GM12878 (cell line): ENCODE data around the gene ZNF860. TPM values are rescaled to one million over a fixed set of nuclear protein-coding genes. Genes with fewer than 3 reads are reported as not detected.

Experiments
- ATAC-seq: fragments of 200-7000 bp; cut with Tn5 transposase; 3 replicates; pipeline ENCODE4 v1.9.1; 2020; ENCODE audit warnings: mild to moderate bottlenecking, moderate library complexity
- BruUV-seq: library from RNA; stranded (reverse); fragments of 400-500 nt; replicated peaks from 2 replicates; lab custom pipeline; 2021; lab: Mats Ljungman, UMichigan
- CTCF ChIA-PET: fragments of 300-600 bp; sonication (Branson Sonifier 250); formaldehyde crosslinking; extraction: SDS; loops from one replicate; lab custom pipeline; 2021; ENCODE audit warnings: inconsistent platforms; lab: Yijun Ruan, JAX
- POLR2A ChIA-PET: fragments of 350-600 bp; formaldehyde crosslinking; extraction: SDS; loops from one replicate; lab custom pipeline; 2021; ENCODE audit warnings: inconsistent platforms; lab: Charles Lee
- RAD21 ChIA-PET: fragments of 300-600 bp; sonication (Branson Sonifier 250); formaldehyde crosslinking; loops from one replicate; lab custom pipeline; 2023; ENCODE audit warnings: antibody characterized with exemption; ENCODE audit not compliant: unreplicated experiment; lab: Charles Lee
- SMC1A ChIA-PET: fragments of 300-600 bp; sonication (Branson Sonifier 250); formaldehyde crosslinking; loops from one replicate; lab custom pipeline; 2023; ENCODE audit not compliant: unreplicated experiment, uncharacterized antibody; lab: Charles Lee
- DNase-seq: peaks from one replicate; pipeline ENCODE4 v3.0.0-alpha.2; 2011; ENCODE audit warnings: low read depth, low spot score
- FAIRE-seq: peaks from 3 replicates; lab custom pipeline; 2011; peaks lifted over from hg19 to GRCh38; lab: Jason Lieb, UNC
- H2AFZ ChIP-seq: 2 replicates; pipeline ENCODE4 v1.6.0; 2011; ENCODE audit warnings: low read depth, low read length, control low read depth; ENCODE audit not compliant: control insufficient read depth
- H3K27ac ChIP-seq: 2 replicates; pipeline ENCODE4 v1.5.1; 2011; ENCODE audit warnings: control low read depth; ENCODE audit not compliant: control insufficient read depth, insufficient read depth
- H3K27me3 ChIP-seq, 2 experiments: replicated peaks in 1 of 2; 2 replicates each; pipeline versions ENCODE4 v1.6.0 to v1.6.1; 2011; ENCODE audit warnings: low read length in 1 of 2; ENCODE audit not compliant: control insufficient read depth in 2 of 2, insufficient read depth in 2 of 2
- H3K36me3 ChIP-seq, 2 experiments: 2 replicates each; pipeline ENCODE4 v1.5.1; 2011; ENCODE audit warnings: low read length in 1 of 2; ENCODE audit not compliant: control insufficient read depth in 2 of 2, insufficient read depth in 2 of 2
- H3K4me1 ChIP-seq: 2 replicates; pipeline ENCODE4 v1.6.1; 2011; ENCODE audit warnings: mild to moderate bottlenecking, low read length, moderate library complexity, mixed read lengths; ENCODE audit not compliant: control insufficient read depth, insufficient read depth
- H3K4me2 ChIP-seq: 2 replicates; pipeline ENCODE4 v1.6.0; 2011; ENCODE audit warnings: control low read depth; ENCODE audit not compliant: control insufficient read depth, insufficient read depth
- H3K4me3 ChIP-seq: fragments of 200-600 bp; sonication (generic); 2 replicates; pipeline ENCODE4 v1.5.1; 2016
- H3K79me2 ChIP-seq: 2 replicates; pipeline ENCODE4 v1.6.0; 2011; ENCODE audit warnings: low read length; ENCODE audit not compliant: control insufficient read depth, insufficient read depth
- H3K9ac ChIP-seq: 2 replicates; pipeline ENCODE4 v1.8.0; 2011; ENCODE audit warnings: low read length, control low read depth, mixed read lengths; ENCODE audit not compliant: control insufficient read depth, insufficient read depth
- H3K9me3 ChIP-seq: replicated peaks from 3 replicates; pipeline ENCODE4 v1.5.1; 2011; ENCODE audit warnings: mild to moderate bottlenecking, low read length; ENCODE audit not compliant: control insufficient read depth, insufficient read depth
- H4K20me1 ChIP-seq: 2 replicates; pipeline ENCODE4 v1.6.0; 2011; ENCODE audit not compliant: control insufficient read depth, insufficient read depth
- BCL11A ChIP-seq: IDR thresholded peaks from 2 replicates; pipeline ENCODE4 v1.6.1; 2011; ENCODE audit warnings: low read depth, low read length
- BMI1 ChIP-seq: fragments of 450-650 bp; IDR thresholded peaks from 2 replicates; pipeline ENCODE4 v1.6.1; 2016; ENCODE audit warnings: mild to moderate bottlenecking, moderate library complexity, borderline replicate concordance
- CBX5 ChIP-seq: sonication (generic); IDR thresholded peaks from 2 replicates; pipeline ENCODE4 v1.6.1; 2016; ENCODE audit warnings: low read depth, moderate library complexity, mild to moderate bottlenecking, inconsistent platforms
- DPF2 ChIP-seq: fragments of 450-650 bp; IDR thresholded peaks from 2 replicates; pipeline ENCODE4 v1.6.1; 2017; ENCODE audit warnings: mild to moderate bottlenecking
- EP300 ChIP-seq, 2 experiments: fragments of 150-350 bp in 1 of 2; IDR thresholded peaks; 2 replicates each; pipeline ENCODE4 v1.6.1; 2011 to 2012; ENCODE audit warnings: low read depth in 2 of 2, low read length in 2 of 2, borderline replicate concordance in 1 of 2, improper control_type of control experiment in 1 of 2, inconsistent platforms in 1 of 2; ENCODE audit not compliant: control insufficient read depth in 1 of 2
- MEF2A ChIP-seq: IDR thresholded peaks from 2 replicates; pipeline ENCODE4 v1.6.1; 2011; ENCODE audit warnings: low read depth, mild to moderate bottlenecking, low read length, moderate library complexity; ENCODE audit not compliant: insufficient read depth
- MYB ChIP-seq: fragments of 150-350 bp; IDR thresholded peaks from 2 replicates; pipeline ENCODE4 v1.6.1; 2014; ENCODE audit warnings: mild to moderate bottlenecking, low read depth, low read length, borderline replicate concordance
- SPI1 ChIP-seq: IDR thresholded peaks from 2 replicates; pipeline ENCODE4 v1.6.1; 2011; ENCODE audit warnings: low read depth, mild to moderate bottlenecking, low read length, moderate library complexity, borderline replicate concordance; ENCODE audit not compliant: insufficient read depth
- TCF12 ChIP-seq: IDR thresholded peaks from 2 replicates; pipeline ENCODE4 v1.6.1; 2011; ENCODE audit warnings: low read depth, mild to moderate bottlenecking, low read length
- WRNIP1 ChIP-seq: IDR thresholded peaks from 2 replicates; pipeline ENCODE4 v1.6.1; 2011; ENCODE audit warnings: low read depth, low read length, improper control_type of control experiment, borderline replicate concordance
- ZNF207 ChIP-seq: fragments of 450-650 bp; IDR thresholded peaks from 2 replicates; pipeline ENCODE4 v1.6.1; 2014; ENCODE audit warnings: antibody characterized with exemption, mild to moderate bottlenecking, borderline replicate concordance
- WGBS: methylation state at CpG from one replicate; pipeline ENCODE4 v1.1.6; 2016; ENCODE audit warnings: low lambda C conversion rate; ENCODE audit not compliant: insufficient replicate concordance, insufficient coverage; ENCODE audit errors: missing lambda C conversion rate; 5-methylcytosine and 5-hydroxymethylcytosine counted together
- in situ Hi-C: fragments of 300-500 bp; cut with MboI; formaldehyde crosslinking; loops from 9 replicates; pipeline ENCODE4 v1.14.3; 2018; ENCODE audit warnings: mixed read lengths
- intact Hi-C: fragments of 100-400 bp; cut with micrococcal nuclease; formaldehyde crosslinking; loops from one replicate; pipeline ENCODE4 v1.14.2; 2022; ENCODE audit not compliant: unreplicated experiment
- polyA plus RNA-seq, 11 experiments: library from polyadenylated mRNA; depleted of rRNA in 4 of 11; unstranded in 6 of 11; stranded (reverse) in 5 of 11; fragments of >200 nt; fragmentation: Nextera tagmentation in 4 of 11; fragmentation: Illumina TruSeq in 1 of 11; extraction: Ambion mirVana in 4 of 11; extraction: Trizol in 1 of 11; gene quantifications; 1 replicate in 1 of 11; 2 replicates in 10 of 11; pipeline versions ENCODE4 v1.2.1 to v1.2.3, GENCODE V29; 2011 to 2016; ENCODE audit warnings: inconsistent platforms in 2 of 11, missing spikeins in 2 of 11, low read depth in 1 of 11
- total RNA-seq, 4 experiments: library from RNA; depleted of rRNA in 3 of 4; stranded (reverse); fragments of >200 nt in 3 of 4; fragmentation: Illumina TruSeq in 1 of 4; extraction: Trizol in 1 of 4; gene quantifications; 2 replicates each; pipeline versions ENCODE4 v1.2.1 to v1.2.3, GENCODE V29; 2013 to 2021
- TF ChIP-seq, protein P1 (sequence below): fragments of 450-650 bp; IDR thresholded peaks from 2 replicates; pipeline ENCODE4 v1.6.1; 2017; ENCODE audit warnings: mild to moderate bottlenecking
- TF ChIP-seq, protein P2 (sequence below): IDR thresholded peaks from 2 replicates; pipeline ENCODE4 v1.6.1; 2011; ENCODE audit warnings: borderline replicate concordance, low read depth, mild to moderate bottlenecking, moderate library complexity, low read length; ENCODE audit not compliant: insufficient read depth, poor library complexity, severe bottlenecking
- TF ChIP-seq, protein P3 (sequence below): IDR thresholded peaks from 2 replicates; pipeline ENCODE4 v1.6.1; 2012; ENCODE audit warnings: improper control_type of control experiment, low read depth, low read length; ENCODE audit not compliant: insufficient replicate concordance
- TF ChIP-seq, protein P4 (sequence below): fragments of 450-650 bp; IDR thresholded peaks from 2 replicates; pipeline ENCODE4 v1.6.1; 2014; ENCODE audit warnings: mild to moderate bottlenecking

ZNF860 gene
- total and polyA plus RNA-seq, 10 of the 15 experiments (the other 5 are each of a cell fraction or from before 2014, with no cell fraction given): not detected

DNA sequence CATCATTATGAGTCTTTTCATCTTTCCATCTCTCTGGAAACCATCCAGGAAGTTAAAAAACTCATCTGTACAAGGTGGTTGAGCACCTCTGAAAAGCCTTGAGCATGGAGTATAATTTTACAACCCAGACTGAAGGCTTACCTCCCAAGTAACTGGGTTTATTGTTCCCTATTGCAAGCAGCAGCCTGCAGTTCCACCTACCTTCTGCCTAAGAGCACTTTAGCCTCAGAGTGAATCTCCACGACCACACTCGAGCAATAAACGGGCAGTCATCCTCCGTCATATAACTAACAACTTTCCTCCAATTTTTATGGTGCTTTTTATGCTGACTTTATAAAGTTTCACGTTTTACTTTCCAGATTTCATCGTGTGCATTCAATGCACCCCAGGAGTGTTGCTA, 33.3 kb upstream of the ZNF860 start:
- H3K27me3 ChIP-seq: peaks cover 0 to 5% of the 10 kb centered on the region in 2 experiments; a peak in 2 of 4 replicates
- no peaks in the 10 kb centered on the region for H3K79me2 ChIP-seq
- H3K27ac ChIP-seq: no peak overlapping the region
- in situ Hi-C loops: no loop called here
- ChIA-PET CTCF (no interaction called here), RAD21 (no interaction called here), POLR2A (no interaction called here), SMC1A (no interaction called here)
- 53% methylated on average over 6 of the region's 6 CpGs for WGBS
- intact Hi-C loops: no loop called here
- FAIRE-seq (no peak), DNase-seq (no peak), ATAC-seq (no peak)
- no peaks in the 10 kb centered on the region; the same call in 1 of the 3 replicates for H3K9me3 ChIP-seq
- no peaks in the 10 kb centered on the region; the same call in 1 of the 2 replicates for H4K20me1 ChIP-seq
- no peak overlapping the region for H2AFZ ChIP-seq
- H3K9ac ChIP-seq: no peak overlapping the region
- no TSS peak for BruUV-seq
- no peak overlapping the region for H3K4me2 ChIP-seq
- peaks cover 8% of the 10 kb centered on the region for H3K4me1 ChIP-seq
- H3K36me3 ChIP-seq: no peaks in the 10 kb centered on the region
- no peak overlapping the region for H3K4me3 ChIP-seq
- TF ChIP-seq, protein P1, sequence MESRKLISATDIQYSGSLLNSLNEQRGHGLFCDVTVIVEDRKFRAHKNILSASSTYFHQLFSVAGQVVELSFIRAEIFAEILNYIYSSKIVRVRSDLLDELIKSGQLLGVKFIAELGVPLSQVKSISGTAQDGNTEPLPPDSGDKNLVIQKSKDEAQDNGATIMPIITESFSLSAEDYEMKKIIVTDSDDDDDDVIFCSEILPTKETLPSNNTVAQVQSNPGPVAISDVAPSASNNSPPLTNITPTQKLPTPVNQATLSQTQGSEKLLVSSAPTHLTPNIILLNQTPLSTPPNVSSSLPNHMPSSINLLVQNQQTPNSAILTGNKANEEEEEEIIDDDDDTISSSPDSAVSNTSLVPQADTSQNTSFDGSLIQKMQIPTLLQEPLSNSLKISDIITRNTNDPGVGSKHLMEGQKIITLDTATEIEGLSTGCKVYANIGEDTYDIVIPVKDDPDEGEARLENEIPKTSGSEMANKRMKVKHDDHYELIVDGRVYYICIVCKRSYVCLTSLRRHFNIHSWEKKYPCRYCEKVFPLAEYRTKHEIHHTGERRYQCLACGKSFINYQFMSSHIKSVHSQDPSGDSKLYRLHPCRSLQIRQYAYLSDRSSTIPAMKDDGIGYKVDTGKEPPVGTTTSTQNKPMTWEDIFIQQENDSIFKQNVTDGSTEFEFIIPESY: no peak
- TF ChIP-seq, protein P2, sequence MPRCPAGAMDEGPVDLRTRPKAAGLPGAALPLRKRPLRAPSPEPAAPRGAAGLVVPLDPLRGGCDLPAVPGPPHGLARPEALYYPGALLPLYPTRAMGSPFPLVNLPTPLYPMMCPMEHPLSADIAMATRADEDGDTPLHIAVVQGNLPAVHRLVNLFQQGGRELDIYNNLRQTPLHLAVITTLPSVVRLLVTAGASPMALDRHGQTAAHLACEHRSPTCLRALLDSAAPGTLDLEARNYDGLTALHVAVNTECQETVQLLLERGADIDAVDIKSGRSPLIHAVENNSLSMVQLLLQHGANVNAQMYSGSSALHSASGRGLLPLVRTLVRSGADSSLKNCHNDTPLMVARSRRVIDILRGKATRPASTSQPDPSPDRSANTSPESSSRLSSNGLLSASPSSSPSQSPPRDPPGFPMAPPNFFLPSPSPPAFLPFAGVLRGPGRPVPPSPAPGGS: no peak
- TF ChIP-seq WRNIP1 (no peak), DPF2 (no peak), BCL11A (no peak), SPI1 (no peak), MYB (no peak), CBX5 (no peak), MEF2A (no peak), BMI1 (no peak), ZNF207 (no peak), TCF12 (no peak), EP300 (IDR thresholded peaks at IDR 0.05; ENCODE audit: borderline replicate concordance in 1 of 2, control insufficient read depth in 1 of 2, low read depth in 2 of 2, low read length in 2 of 2) (no peak)
- TF ChIP-seq, protein P3, sequence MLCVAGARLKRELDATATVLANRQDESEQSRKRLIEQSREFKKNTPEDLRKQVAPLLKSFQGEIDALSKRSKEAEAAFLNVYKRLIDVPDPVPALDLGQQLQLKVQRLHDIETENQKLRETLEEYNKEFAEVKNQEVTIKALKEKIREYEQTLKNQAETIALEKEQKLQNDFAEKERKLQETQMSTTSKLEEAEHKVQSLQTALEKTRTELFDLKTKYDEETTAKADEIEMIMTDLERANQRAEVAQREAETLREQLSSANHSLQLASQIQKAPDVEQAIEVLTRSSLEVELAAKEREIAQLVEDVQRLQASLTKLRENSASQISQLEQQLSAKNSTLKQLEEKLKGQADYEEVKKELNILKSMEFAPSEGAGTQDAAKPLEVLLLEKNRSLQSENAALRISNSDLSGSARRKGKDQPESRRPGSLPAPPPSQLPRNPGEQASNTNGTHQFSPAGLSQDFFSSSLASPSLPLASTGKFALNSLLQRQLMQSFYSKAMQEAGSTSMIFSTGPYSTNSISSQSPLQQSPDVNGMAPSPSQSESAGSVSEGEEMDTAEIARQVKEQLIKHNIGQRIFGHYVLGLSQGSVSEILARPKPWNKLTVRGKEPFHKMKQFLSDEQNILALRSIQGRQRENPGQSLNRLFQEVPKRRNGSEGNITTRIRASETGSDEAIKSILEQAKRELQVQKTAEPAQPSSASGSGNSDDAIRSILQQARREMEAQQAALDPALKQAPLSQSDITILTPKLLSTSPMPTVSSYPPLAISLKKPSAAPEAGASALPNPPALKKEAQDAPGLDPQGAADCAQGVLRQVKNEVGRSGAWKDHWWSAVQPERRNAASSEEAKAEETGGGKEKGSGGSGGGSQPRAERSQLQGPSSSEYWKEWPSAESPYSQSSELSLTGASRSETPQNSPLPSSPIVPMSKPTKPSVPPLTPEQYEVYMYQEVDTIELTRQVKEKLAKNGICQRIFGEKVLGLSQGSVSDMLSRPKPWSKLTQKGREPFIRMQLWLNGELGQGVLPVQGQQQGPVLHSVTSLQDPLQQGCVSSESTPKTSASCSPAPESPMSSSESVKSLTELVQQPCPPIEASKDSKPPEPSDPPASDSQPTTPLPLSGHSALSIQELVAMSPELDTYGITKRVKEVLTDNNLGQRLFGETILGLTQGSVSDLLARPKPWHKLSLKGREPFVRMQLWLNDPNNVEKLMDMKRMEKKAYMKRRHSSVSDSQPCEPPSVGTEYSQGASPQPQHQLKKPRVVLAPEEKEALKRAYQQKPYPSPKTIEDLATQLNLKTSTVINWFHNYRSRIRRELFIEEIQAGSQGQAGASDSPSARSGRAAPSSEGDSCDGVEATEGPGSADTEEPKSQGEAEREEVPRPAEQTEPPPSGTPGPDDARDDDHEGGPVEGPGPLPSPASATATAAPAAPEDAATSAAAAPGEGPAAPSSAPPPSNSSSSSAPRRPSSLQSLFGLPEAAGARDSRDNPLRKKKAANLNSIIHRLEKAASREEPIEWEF: no peak
- TF ChIP-seq, protein P4, sequence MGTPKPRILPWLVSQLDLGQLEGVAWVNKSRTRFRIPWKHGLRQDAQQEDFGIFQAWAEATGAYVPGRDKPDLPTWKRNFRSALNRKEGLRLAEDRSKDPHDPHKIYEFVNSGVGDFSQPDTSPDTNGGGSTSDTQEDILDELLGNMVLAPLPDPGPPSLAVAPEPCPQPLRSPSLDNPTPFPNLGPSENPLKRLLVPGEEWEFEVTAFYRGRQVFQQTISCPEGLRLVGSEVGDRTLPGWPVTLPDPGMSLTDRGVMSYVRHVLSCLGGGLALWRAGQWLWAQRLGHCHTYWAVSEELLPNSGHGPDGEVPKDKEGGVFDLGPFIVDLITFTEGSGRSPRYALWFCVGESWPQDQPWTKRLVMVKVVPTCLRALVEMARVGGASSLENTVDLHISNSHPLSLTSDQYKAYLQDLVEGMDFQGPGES: no peak
